AG04450 (cell line): ENCODE data around the gene CAMK4. TPM values are rescaled to one million over a fixed set of nuclear protein-coding genes. Genes with fewer than 3 reads are reported as not detected.

Source experiments
- CTCF ChIA-PET: fragments of 300-600, 350-600 bp; formaldehyde crosslinking; extraction: SDS; loops from one replicate; lab custom pipeline; 2022; ENCODE audit warnings: antibody characterized with exemption, inconsistent platforms; lab: Charles Lee
- POLR2A ChIA-PET: fragments of 350-600 bp; formaldehyde crosslinking; extraction: SDS; loops from one replicate; lab custom pipeline; 2021; ENCODE audit warnings: antibody characterized with exemption, inconsistent platforms; lab: Yijun Ruan, JAX
- DNase-seq: peaks from one replicate; pipeline ENCODE4 v3.0.0-alpha.2; 2011; ENCODE audit warnings: low read depth, low spot score
- H3K27ac ChIP-seq: one replicate; pipeline ENCODE4 v1.5.1; 2012; ENCODE audit warnings: low read depth, low read length, control low read depth
- H3K27me3 ChIP-seq: one replicate; pipeline ENCODE4 v1.6.0; 2012; ENCODE audit warnings: low read length; ENCODE audit not compliant: control insufficient read depth, insufficient read depth
- H3K4me3 ChIP-seq: 2 replicates; pipeline ENCODE4 v1.5.1; 2011; ENCODE audit warnings: mild to moderate bottlenecking, low read depth, low read length, control low read depth
- H3K9me3 ChIP-seq: 2 replicates; pipeline ENCODE4 v1.5.1; 2012; ENCODE audit warnings: low read length; ENCODE audit not compliant: control insufficient read depth, insufficient read depth
- polyA plus RNA-seq: library from polyadenylated mRNA; depleted of rRNA; stranded (reverse); fragments of >200 nt; gene quantifications from 2 replicates; pipeline ENCODE4 v1.2.3, GENCODE V29; 2011
- TF ChIP-seq, protein P1 (sequence below): IDR thresholded peaks from 2 replicates; pipeline ENCODE4 v1.5.1; 2011; ENCODE audit warnings: low read depth, low read length, control low read depth, inconsistent platforms

Gene CAMK4
- polyA plus RNA-seq, 1 experiment: 3.2 TPM

DNA sequence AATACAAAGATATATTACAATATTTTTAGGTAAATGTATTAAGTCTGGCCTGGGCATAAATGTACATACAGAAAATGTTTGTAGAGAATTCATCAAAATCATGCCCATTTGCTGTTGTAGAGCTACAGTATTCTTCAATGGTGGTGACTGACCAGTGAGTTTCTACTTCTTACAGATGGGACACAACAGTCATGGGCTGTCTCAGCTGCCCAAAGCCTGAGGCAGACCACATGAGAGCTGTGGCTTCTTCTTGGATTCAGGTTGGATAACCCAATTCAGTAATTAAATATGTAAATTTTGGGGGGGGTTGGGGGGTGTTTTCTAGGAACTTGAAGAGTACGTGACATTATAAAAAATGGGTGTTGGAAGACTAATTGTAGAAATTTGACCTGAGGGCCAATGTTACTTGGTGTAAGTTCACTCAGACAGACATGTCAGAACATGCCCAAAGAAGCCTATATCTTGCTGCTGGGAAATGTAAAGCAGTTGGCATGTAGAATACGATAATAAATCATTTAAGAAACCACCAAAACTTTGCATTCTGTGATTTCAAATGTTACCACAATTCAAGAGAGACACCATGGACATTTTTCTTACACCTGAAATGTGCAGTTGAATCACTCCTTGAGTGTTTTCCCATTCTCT is 270.3 kb downstream of the CAMK4 start:
- no peak overlapping the region for H3K4me3 ChIP-seq
- CTCF ChIA-PET: interaction anchor here (0.6 kb wide), 1 partner anchor 37 kb away, joined by 3 read pairs; no protein-coding TSS in a partner anchor
- POLR2A ChIA-PET: no interaction called here
- no peaks in the 10 kb centered on the region for H3K9me3 ChIP-seq
- TF ChIP-seq, protein P1, sequence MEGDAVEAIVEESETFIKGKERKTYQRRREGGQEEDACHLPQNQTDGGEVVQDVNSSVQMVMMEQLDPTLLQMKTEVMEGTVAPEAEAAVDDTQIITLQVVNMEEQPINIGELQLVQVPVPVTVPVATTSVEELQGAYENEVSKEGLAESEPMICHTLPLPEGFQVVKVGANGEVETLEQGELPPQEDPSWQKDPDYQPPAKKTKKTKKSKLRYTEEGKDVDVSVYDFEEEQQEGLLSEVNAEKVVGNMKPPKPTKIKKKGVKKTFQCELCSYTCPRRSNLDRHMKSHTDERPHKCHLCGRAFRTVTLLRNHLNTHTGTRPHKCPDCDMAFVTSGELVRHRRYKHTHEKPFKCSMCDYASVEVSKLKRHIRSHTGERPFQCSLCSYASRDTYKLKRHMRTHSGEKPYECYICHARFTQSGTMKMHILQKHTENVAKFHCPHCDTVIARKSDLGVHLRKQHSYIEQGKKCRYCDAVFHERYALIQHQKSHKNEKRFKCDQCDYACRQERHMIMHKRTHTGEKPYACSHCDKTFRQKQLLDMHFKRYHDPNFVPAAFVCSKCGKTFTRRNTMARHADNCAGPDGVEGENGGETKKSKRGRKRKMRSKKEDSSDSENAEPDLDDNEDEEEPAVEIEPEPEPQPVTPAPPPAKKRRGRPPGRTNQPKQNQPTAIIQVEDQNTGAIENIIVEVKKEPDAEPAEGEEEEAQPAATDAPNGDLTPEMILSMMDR: no peak
- DNase-seq: no peak
- no peaks in the 10 kb centered on the region for H3K27me3 ChIP-seq
- no peak overlapping the region for H3K27ac ChIP-seq

- no peaks in the 10 kb centered on the region for H3K27me3 ChIP-seq
- POLR2A ChIA-PET: no interaction called here
- no peaks in the 10 kb centered on the region for H3K9me3 ChIP-seq
- DNase-seq: no peak
- H3K4me3 ChIP-seq: no peak overlapping the region
- H3K27ac ChIP-seq: no peak overlapping the region
- TF ChIP-seq, protein P1: no peak
- CTCF ChIA-PET: interaction anchor here (0.6 to 2.6 kb wide), 2 partner anchors 36 to 37 kb away, joined by 3 to 14 read pairs; no protein-coding TSS in a partner anchor
These were observed 271.0 kb downstream of the CAMK4 start for GRCh38 chr5:111495159-111495558.

DNA sequence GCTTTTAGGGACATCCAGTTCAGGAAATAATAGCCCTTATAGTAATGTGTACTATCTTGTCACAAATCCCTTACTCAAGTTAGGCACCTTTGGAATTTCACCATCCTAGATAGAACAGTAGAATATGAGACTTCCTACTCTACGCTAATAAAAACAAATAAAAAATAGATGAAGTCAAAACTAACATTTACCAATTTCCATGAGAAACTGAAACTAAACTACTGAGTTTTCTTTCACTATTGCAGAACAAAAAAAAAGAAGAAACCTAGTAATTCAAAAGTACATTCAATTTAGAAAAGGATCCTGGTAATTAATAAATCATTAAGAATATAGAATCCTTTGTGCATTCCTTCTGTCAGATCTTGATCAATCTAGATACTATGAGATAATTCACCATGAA is 274.2 kb downstream of the CAMK4 start:
- ChIA-PET POLR2A (no interaction called here), CTCF (no interaction called here)
- Histone ChIP-seq H3K9me3 (no peaks in the 10 kb centered on the region), H3K4me3 (no peak overlapping the region), H3K27me3 (no peaks in the 10 kb centered on the region), H3K27ac (no peak overlapping the region)
- no peak for DNase-seq
- TF ChIP-seq, protein P1: no peak

GRCh38 chr5:111502956-111503355 is 278.8 kb downstream of the CAMK4 start:
- CTCF ChIA-PET: no interaction called here
- Histone ChIP-seq H3K4me3 (no peak overlapping the region), H3K27me3 (no peaks in the 10 kb centered on the region), H3K9me3 (no peaks in the 10 kb centered on the region), H3K27ac (no peak overlapping the region)
- DNase-seq: no peak
- TF ChIP-seq, protein P1: no peak
- POLR2A ChIA-PET: no interaction called here

DNA sequence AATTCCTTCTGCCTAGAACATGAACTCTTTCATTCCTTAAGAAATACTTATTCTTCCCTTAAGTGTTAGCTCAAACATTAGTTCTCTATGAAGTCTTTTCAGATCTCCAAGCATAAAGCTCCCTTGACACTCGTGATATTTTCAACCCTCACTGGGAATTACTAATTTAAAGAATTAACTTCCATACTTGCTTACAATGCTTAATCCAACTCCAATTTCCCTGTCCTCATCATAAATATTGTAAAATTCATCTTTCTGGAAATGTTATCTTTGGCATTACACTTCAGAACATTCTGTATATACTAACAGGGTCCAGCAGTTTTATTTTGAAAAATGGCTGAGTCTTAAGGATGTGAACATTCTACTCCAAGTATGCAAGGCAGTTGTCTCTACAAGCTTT is 280.9 kb downstream of the CAMK4 start:
- DNase-seq: no peak
- H3K4me3 ChIP-seq: no peak overlapping the region
- H3K27me3 ChIP-seq: no peaks in the 10 kb centered on the region
- POLR2A ChIA-PET: no interaction called here
- TF ChIP-seq, protein P1: no peak
- CTCF ChIA-PET: no interaction called here
- no peak overlapping the region for H3K27ac ChIP-seq
- H3K9me3 ChIP-seq: no peaks in the 10 kb centered on the region
